Panc1 (cell line): ENCODE results near the gene TRIM23.

Experiments used
- POLR2AphosphoS5 ChIP-seq: IDR thresholded peaks from 2 replicates; pipeline ENCODE4 v1.6.1; 2012; ENCODE audit warnings: mild to moderate bottlenecking, low read depth, low read length, moderate library complexity
- SIN3A ChIP-seq: IDR thresholded peaks from 2 replicates; pipeline ENCODE4 v1.6.1; 2012; ENCODE audit warnings: low read depth, mild to moderate bottlenecking, low read length, moderate library complexity, borderline replicate concordance; ENCODE audit not compliant: insufficient read depth
- TCF7L2 ChIP-seq: IDR thresholded peaks from 2 replicates; pipeline ENCODE4 v1.6.1; 2011; ENCODE audit warnings: mild to moderate bottlenecking, low read depth, low read length, inconsistent platforms
- TF ChIP-seq, protein P1 (sequence below): fragments of 450-650 bp; IDR thresholded peaks from 2 replicates; pipeline ENCODE4 v1.5.1; 2017; ENCODE audit warnings: mild to moderate bottlenecking
- TF ChIP-seq, protein P2 (sequence below), 2 experiments: IDR thresholded peaks; 2 replicates each; pipeline ENCODE4 v1.6.1; 2011 to 2012; ENCODE audit warnings: low read depth in 2 of 2, control low read depth in 1 of 2, low read length in 1 of 2, mild to moderate bottlenecking in 1 of 2, moderate library complexity in 1 of 2; ENCODE audit not compliant: insufficient read depth in 1 of 2

DNA sequence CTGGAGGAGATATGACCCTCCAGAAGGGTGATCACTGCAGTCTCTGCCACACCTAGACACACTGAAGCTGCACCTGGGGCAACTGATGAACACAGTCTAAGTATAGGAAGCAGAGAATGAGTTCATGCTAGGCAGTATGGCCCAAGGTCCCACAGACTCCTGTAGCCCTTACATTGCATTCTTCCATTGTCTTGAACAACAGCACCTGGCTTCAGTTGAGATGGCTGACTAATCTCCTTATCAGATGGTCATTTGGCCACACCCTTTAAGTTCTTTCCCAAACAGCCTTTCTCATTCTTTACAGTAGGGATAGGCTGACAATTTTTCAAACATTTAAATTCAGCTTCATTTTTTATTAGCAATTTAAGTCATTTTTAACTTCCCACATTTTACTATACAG lies 84.3 kb downstream of the TRIM23 start:
- TF ChIP-seq, protein P1, sequence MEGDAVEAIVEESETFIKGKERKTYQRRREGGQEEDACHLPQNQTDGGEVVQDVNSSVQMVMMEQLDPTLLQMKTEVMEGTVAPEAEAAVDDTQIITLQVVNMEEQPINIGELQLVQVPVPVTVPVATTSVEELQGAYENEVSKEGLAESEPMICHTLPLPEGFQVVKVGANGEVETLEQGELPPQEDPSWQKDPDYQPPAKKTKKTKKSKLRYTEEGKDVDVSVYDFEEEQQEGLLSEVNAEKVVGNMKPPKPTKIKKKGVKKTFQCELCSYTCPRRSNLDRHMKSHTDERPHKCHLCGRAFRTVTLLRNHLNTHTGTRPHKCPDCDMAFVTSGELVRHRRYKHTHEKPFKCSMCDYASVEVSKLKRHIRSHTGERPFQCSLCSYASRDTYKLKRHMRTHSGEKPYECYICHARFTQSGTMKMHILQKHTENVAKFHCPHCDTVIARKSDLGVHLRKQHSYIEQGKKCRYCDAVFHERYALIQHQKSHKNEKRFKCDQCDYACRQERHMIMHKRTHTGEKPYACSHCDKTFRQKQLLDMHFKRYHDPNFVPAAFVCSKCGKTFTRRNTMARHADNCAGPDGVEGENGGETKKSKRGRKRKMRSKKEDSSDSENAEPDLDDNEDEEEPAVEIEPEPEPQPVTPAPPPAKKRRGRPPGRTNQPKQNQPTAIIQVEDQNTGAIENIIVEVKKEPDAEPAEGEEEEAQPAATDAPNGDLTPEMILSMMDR, result no peak
- TF ChIP-seq, protein P2, sequence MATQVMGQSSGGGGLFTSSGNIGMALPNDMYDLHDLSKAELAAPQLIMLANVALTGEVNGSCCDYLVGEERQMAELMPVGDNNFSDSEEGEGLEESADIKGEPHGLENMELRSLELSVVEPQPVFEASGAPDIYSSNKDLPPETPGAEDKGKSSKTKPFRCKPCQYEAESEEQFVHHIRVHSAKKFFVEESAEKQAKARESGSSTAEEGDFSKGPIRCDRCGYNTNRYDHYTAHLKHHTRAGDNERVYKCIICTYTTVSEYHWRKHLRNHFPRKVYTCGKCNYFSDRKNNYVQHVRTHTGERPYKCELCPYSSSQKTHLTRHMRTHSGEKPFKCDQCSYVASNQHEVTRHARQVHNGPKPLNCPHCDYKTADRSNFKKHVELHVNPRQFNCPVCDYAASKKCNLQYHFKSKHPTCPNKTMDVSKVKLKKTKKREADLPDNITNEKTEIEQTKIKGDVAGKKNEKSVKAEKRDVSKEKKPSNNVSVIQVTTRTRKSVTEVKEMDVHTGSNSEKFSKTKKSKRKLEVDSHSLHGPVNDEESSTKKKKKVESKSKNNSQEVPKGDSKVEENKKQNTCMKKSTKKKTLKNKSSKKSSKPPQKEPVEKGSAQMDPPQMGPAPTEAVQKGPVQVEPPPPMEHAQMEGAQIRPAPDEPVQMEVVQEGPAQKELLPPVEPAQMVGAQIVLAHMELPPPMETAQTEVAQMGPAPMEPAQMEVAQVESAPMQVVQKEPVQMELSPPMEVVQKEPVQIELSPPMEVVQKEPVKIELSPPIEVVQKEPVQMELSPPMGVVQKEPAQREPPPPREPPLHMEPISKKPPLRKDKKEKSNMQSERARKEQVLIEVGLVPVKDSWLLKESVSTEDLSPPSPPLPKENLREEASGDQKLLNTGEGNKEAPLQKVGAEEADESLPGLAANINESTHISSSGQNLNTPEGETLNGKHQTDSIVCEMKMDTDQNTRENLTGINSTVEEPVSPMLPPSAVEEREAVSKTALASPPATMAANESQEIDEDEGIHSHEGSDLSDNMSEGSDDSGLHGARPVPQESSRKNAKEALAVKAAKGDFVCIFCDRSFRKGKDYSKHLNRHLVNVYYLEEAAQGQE (IDR thresholded peaks at IDR 0.05; ENCODE audit: insufficient read depth in 1 of 2, low read depth in 2 of 2, low read length in 1 of 2), result no peak
- TF ChIP-seq SIN3A (no peak), POLR2AphosphoS5 (no peak), TCF7L2 (no peak)
